Liver (tissue), 3 donors: Measurements from ENCODE around the gene RNF38.

ENCODE experiments used
- ATF3 ChIP-seq: IDR thresholded peaks from 2 replicates; pipeline ENCODE4 v1.6.1; 2016; ENCODE audit warnings: antibody characterized with exemption
- CTCF ChIP-seq: fragments of 150-350 bp; IDR thresholded peaks from 2 replicates; pipeline ENCODE4 v1.5.1; 2017; ENCODE audit warnings: improper control_type of control experiment, low read depth, low read length; ENCODE audit not compliant: missing input control
- JUND ChIP-seq, 2 donors: IDR thresholded peaks; 2 replicates each; pipeline ENCODE4 v1.6.1; 2016; ENCODE audit warnings: antibody characterized with exemption in 2 of 2
- NR2F2 ChIP-seq: IDR thresholded peaks from 2 replicates; pipeline ENCODE4 v1.6.1; 2016; ENCODE audit warnings: antibody characterized with exemption
- RAD21 ChIP-seq, 2 donors: IDR thresholded peaks; 2 replicates each; pipeline ENCODE4 v1.6.1; 2016; ENCODE audit warnings: antibody characterized with exemption in 2 of 2, mild to moderate bottlenecking in 2 of 2
- donor health status: healthy.
- donor health status: healthy.

DNA sequence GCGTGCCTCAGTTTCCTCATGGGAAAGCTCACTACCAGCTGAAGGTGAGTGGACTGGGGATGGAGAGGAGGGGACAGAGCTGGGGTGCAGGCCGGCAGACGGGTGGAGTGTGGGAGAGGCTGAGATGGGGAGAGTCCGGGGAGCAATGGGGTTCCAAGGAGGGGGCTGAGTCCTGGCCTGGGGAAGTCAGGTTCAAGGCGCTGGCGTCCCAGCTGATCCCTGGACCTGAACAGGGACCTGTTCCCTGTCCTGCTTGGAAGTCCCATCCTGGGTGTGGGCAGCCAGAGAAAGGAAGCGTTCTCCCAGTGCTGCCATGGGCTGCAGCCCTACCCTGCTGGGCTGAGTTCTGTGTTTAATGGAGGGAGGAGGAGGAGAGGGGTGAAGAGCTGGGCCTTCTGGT, 80.9 kb downstream of the RNF38 start:
- no peak for TF ChIP-seq CTCF
- no peak for TF ChIP-seq ATF3
- no peak for TF ChIP-seq RAD21 (IDR thresholded peaks at IDR 0.05)
- no peak for TF ChIP-seq JUND (IDR thresholded peaks at IDR 0.05)
- TF ChIP-seq NR2F2, result no peak
